Mucosa of stomach (tissue), 1 donor: ENCODE results near the gene TMEM150B.

ENCODE experiments used
- H3K27me3 ChIP-seq: one replicate; pipeline ENCODE4 v1.7.0; 2013; ENCODE audit warnings: mild to moderate bottlenecking, low read length; ENCODE audit not compliant: control insufficient read depth, insufficient read depth
- H3K36me3 ChIP-seq: one replicate; pipeline ENCODE4 v1.7.0; 2013; ENCODE audit warnings: low read length; ENCODE audit not compliant: control insufficient read depth, insufficient read depth
- H3K4me1 ChIP-seq: one replicate; pipeline ENCODE4 v1.7.0; 2013; ENCODE audit warnings: mild to moderate bottlenecking, low read length; ENCODE audit not compliant: control insufficient read depth, insufficient read depth
- H3K4me3 ChIP-seq: one replicate; pipeline ENCODE4 v1.7.0; 2013; ENCODE audit warnings: low read length
- H3K9ac ChIP-seq: one replicate; pipeline ENCODE4 v1.7.0; 2013; ENCODE audit warnings: mild to moderate bottlenecking, low read length, moderate library complexity
- H3K9me3 ChIP-seq: one replicate; pipeline ENCODE4 v1.7.0; 2013; ENCODE audit warnings: mild to moderate bottlenecking, low read length, moderate library complexity; ENCODE audit not compliant: control insufficient read depth
- donor health status: Pancreatic carcinoma.

Gene TMEM150B

DNA sequence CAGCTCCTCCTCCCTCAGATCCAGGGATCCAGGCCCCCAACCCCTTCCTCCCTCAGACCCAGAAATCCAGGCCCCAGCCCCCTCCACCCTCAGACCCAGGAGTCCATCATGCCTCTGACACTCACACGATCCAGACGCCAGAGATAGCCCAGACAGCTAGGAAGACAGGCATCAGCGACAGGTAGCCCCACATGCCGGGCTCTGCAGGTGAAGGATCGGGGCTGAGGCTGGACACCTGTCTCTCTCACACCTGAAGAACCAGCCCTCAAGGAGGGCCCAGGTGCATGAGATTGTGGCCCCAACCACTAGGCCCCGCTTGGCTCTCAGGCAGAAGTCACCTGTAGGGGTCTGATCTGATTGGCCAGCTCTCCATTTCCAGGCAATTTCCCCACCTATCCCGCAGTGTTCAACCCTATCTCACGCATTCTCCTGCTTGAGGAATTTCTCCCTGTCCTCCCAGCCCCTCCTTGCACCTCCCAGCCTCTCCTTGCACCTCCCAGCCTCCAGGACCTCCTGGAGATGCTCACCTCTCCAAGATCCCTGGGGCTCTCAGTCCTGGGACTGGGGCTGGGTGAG, 4.2 kb downstream of the TMEM150B start:
- Histone ChIP-seq H3K4me3 (no peak overlapping the region), H3K9me3 (no peaks in the 10 kb centered on the region), H3K36me3 (no peaks in the 10 kb centered on the region), H3K27me3 (peaks cover 6% of the 10 kb centered on the region), H3K4me1 (peaks cover 23% of the 10 kb centered on the region), H3K9ac (no peak overlapping the region)

DNA sequence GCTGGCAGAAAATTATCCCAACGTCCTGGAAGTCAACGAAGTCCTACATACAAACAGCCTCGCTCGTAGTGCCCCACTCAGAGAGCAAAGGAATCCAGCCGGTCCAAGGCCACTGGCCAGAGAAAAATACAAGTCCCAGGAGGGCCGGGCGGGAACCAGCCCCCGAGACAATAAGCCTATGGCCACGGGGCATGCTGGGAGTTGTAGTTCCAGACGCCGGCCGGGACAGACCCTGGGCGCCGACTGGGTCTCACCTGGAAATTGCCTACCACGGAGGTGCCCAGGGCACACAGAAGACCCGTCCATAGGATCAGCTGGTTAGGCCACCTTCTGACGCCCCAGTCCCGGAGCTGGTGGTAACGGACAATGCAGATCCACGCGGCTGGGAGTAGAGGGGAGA, 5.4 kb downstream of the TMEM150B start:
- Histone ChIP-seq H3K9ac (no peak overlapping the region), H3K4me3 (no peak overlapping the region), H3K9me3 (no peaks in the 10 kb centered on the region)

DNA sequence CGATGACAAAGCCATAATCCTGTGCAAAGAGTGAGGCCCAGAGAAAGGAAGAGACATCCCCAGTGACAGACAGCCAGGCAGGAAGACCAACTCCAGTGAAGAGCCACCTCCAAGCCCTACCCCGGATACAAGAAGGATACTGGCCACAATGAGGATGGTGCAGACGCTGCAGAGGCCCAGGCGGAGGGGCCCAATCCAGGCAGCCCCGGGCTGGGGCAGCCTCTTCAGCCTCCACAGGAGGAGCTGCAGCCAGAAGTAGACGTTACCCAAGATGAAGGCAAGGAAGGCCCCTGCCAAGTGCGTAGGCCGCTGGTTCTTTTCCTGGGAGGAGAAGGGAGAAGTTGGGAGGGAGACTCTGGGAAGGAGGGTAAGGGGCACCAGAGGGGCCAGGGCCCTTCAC, 8.5 kb downstream of the TMEM150B start:
- no peaks in the 10 kb centered on the region for H3K9me3 ChIP-seq
- H3K36me3 ChIP-seq, result no peaks in the 10 kb centered on the region
- no peak overlapping the region for H3K9ac ChIP-seq
- peaks cover 8% of the 10 kb centered on the region for H3K4me1 ChIP-seq
- H3K4me3 ChIP-seq, result no peak overlapping the region
- H3K27me3 ChIP-seq, result peaks cover 6% of the 10 kb centered on the region

More for the DNA sequence above, 5.4 kb downstream of the TMEM150B start:
- Histone ChIP-seq H3K36me3 (no peaks in the 10 kb centered on the region), H3K4me1 (peaks cover 23% of the 10 kb centered on the region), H3K27me3 (peaks cover 6% of the 10 kb centered on the region)

DNA sequence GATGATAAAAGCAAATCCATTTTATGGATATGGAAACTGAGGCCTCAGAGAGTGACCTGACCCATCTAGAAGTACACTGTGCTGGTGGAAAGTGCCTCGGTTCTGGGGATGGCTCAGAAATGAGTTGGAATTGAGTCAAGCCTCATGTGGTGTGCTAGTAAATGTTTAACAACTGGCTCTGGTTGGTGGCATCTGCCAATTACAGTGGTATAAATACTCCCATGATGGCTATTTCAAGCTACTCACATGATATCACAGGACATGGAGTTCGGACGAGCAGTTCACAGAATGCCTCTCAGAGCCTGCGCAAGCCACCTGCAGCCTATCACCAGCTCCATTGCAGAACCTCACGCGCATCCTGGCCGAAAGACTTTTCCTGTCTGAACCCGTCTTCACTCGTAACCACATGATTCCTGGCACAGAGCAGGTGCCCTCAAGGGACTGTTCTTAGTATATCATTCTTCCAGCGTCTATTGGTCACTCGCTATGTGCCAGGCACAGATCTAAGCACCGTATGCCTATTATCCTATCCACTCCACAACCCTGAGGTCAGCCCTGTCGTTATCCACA, 9.1 kb downstream of the TMEM150B start:
- Histone ChIP-seq H3K36me3 (no peaks in the 10 kb centered on the region), H3K27me3 (peaks cover 6% of the 10 kb centered on the region), H3K9ac (no peak overlapping the region), H3K4me1 (peaks cover 2% of the 10 kb centered on the region), H3K4me3 (no peak overlapping the region), H3K9me3 (no peaks in the 10 kb centered on the region)

DNA sequence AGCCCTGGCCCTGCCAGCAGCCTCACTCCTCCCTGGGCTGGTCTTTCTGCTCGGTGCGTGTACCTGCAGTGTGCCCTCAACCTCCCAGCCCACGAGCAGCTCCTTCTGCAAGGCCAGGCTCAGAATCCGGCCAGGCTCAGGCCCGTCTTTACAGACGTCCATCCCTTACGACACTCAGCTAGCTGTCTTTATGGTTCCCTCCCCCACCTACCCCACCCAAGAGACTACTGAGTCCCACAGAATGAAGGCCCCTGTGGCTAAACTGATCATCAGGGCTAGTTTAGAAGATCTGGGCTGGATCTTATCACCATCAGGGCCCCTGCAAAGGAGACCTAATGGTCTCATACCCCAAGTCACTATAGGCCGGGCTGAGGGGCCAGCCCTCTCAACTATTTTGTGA, 10.7 kb downstream of the TMEM150B start:
- no peaks in the 10 kb centered on the region for H3K36me3 ChIP-seq
- no peak overlapping the region for H3K4me3 ChIP-seq
- H3K27me3 ChIP-seq, result no peaks in the 10 kb centered on the region
- H3K9ac ChIP-seq, result no peak overlapping the region
- no peaks in the 10 kb centered on the region for H3K4me1 ChIP-seq
- H3K9me3 ChIP-seq, result no peaks in the 10 kb centered on the region

DNA sequence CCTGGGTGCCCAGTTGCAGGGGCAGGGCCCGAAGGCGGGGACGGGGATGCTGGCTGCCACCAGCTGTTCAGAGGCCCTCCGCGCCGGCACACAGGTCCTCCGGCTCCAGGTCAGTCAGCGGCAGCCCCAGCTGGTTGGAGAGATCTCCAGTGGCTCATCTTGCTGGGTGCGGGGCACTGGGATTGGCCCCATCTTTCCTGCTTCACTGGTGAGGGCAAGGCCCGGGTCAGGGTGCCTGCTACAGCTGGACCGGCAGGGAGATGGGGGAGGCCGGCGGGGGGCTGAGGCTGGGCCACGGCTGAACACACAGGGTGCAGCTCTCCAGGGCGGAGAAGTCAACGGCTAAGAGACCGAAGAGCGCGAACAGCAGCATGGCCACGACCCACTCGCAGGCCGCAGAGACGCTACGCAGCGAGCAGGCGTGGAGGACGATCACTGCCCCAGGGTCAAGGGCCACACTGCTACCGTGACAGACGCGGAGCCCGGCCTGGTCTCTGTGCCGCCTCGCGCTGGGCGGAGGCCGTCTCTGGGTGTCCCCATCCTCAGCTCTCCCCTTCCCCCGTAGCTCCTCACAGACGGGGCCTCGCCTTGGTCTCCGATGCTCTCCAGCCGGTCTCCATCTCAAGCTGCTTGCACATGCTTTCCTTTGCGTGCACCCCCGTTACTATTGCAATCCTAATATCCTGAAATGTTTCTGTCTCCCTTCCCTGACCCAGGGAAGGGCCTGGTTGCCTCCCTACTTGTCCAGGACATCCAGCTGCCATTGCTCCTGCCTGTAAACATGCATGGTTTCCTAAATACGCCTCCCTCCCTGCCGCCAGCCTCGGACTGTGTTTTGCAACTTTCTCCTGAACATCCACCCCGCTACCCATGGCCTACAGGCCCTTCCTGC, 12.3 kb downstream of the TMEM150B start:
- no peak overlapping the region for H3K4me3 ChIP-seq
- H3K36me3 ChIP-seq, result no peaks in the 10 kb centered on the region
- H3K9me3 ChIP-seq, result no peaks in the 10 kb centered on the region
- H3K4me1 ChIP-seq, result no peaks in the 10 kb centered on the region
- no peaks in the 10 kb centered on the region for H3K27me3 ChIP-seq
- no peak overlapping the region for H3K9ac ChIP-seq

DNA sequence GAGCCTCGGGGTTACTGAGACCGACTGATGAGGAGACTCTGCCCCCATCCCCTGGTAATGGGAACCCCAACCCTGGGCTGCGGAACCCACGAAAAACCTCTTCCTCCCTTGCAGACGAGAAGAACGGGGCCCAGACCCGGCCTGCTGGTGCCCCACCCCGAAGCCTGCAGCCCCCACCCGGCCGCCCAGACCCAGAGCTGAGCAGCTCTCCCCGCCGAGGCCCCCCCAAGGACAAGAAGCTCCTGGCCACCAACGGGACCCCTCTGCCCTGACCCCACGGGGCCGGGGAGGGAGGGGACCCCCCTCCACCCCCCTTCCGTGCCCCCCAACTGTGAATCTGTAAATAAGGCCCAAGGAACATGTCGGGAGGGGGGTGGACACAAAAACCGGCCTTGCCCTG, 13.3 kb downstream of the TMEM150B start:
- Histone ChIP-seq H3K36me3 (no peaks in the 10 kb centered on the region), H3K4me1 (no peaks in the 10 kb centered on the region), H3K4me3 (no peak overlapping the region), H3K9me3 (no peaks in the 10 kb centered on the region), H3K27me3 (no peaks in the 10 kb centered on the region), H3K9ac (no peak overlapping the region)

DNA sequence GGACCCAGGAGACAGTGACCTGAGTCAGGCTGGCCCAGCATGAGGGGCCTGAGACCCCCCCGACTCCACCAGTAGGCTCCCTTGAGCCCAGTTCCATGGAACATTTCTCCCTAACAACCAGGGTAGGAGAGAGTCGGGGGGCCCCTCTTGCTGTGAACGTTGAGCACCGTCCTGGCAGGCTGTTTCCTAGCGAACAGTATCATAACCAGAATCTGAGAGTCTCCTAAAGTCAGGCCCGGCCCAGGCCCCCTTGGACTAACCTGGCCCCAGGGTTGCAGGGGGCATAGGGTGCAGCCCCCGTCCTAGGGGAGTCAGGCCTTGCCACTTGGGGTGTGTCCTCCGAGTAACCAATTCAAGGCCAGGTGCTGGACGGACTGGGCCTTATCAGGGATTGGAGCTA, 13.7 kb downstream of the TMEM150B start:
- no peak overlapping the region for H3K4me3 ChIP-seq
- H3K9me3 ChIP-seq, result no peaks in the 10 kb centered on the region
- H3K36me3 ChIP-seq, result no peaks in the 10 kb centered on the region
- H3K9ac ChIP-seq, result no peak overlapping the region
- no peaks in the 10 kb centered on the region for H3K27me3 ChIP-seq
- no peaks in the 10 kb centered on the region for H3K4me1 ChIP-seq

DNA sequence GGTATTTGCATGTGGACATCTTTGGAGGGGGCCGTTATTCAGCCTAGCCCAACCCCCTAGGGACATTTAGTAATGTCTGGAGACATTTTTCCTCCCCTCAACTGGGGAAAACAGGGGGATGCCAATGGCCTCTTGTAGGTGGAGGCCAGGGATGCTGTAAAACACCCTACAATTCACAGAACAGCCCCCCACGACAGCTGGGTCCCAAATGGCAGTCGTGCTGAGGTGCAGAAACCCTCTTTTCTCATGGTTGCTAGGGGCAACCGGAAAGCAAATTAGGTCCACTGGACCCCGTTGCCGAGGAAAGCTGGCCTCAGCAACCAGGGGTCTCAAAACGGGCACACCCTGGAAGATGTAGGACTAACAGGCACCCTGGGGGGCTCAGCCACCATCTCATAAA, 14.6 kb downstream of the TMEM150B start:
- Histone ChIP-seq H3K9ac (no peak overlapping the region), H3K27me3 (no peaks in the 10 kb centered on the region), H3K4me1 (no peaks in the 10 kb centered on the region), H3K9me3 (no peaks in the 10 kb centered on the region), H3K36me3 (no peaks in the 10 kb centered on the region), H3K4me3 (no peak overlapping the region)

DNA sequence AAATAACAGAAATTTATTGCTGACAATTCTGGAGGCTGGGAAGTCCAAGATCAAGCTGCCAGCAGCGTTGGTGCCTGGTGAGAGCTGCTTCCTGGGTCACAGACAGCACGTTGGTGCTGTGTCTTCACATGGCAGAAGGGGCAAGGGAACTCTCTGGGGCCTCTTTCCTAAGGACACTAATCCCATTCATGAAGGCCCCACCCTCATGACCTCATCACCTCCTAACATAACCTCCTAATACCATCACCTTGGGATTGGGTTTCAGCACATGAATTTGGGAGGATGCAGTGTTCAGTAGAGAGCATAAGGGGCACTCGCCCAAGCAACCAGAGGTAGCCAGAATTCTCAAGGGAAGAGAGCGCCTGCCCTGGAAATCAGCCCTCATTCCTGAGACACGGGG, 15.7 kb downstream of the TMEM150B start:
- Histone ChIP-seq H3K36me3 (no peaks in the 10 kb centered on the region), H3K4me3 (no peak overlapping the region), H3K4me1 (no peaks in the 10 kb centered on the region), H3K27me3 (no peaks in the 10 kb centered on the region), H3K9me3 (no peaks in the 10 kb centered on the region), H3K9ac (no peak overlapping the region)

DNA sequence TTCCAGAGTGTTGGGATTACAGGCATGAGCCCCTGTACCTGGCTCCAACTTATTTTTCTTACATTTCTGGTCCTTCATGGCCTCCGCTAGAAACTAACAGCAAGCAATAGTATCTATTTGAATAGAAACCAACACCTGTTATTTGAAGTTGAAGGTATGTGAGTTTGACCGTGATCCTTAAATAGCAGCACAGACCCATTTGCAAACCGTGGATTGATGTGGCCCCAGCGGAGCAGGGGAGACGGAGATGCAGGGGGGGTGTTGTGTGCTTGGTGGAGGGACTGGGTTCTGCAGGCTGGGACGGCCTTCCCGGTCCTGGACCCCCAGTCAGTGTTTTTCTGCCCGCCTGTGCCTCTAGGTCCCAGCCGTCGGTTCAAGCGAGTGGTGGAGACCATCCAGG, 16.9 kb downstream of the TMEM150B start:
- Histone ChIP-seq H3K27me3 (no peaks in the 10 kb centered on the region), H3K9me3 (no peaks in the 10 kb centered on the region), H3K9ac (no peak overlapping the region), H3K4me1 (no peaks in the 10 kb centered on the region), H3K36me3 (no peaks in the 10 kb centered on the region), H3K4me3 (no peak overlapping the region)

DNA sequence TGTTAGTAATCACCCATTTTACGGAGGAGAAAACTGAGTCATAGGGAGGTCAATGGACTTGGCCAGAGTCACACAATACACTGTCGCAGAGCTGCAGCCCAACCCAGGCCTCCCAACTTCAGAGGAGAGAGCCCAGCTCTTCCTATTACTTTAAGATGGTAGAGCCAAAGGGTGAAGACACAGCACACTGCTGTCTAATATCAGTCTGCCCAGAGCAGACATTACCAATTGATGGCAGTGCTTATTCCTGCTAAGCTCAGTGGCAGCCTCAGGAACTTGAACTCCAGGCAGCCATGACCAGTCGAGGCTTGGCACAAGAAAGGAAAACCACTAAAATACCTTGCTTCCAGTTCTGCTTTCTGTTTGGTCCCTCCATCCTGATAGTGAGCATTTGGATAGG, 18.4 kb downstream of the TMEM150B start:
- Histone ChIP-seq H3K9ac (no peak overlapping the region), H3K4me3 (no peak overlapping the region), H3K36me3 (no peaks in the 10 kb centered on the region), H3K9me3 (no peaks in the 10 kb centered on the region), H3K27me3 (no peaks in the 10 kb centered on the region), H3K4me1 (peaks cover 6% of the 10 kb centered on the region)
